OCI-LY1 (cell line): ENCODE results near the gene CARNS1.
"Not testable (repeated sequence)": the region's sequence is repeated elsewhere in the genome, so short reads cannot be mapped to it uniquely, and the experiment has no call there.

Source experiments
- H2AFZ ChIP-seq: fragments of 200-600 bp; sonication (generic), shearing (Covaris generic); 2 replicates; pipeline ENCODE4 v1.6.0; 2014; ENCODE audit warnings: antibody characterized with exemption, mild to moderate bottlenecking, low read length
- H3F3A ChIP-seq: fragments of 200-600 bp; sonication (generic), shearing (Covaris generic); 2 replicates; pipeline ENCODE4 v1.6.0; 2014; ENCODE audit warnings: mild to moderate bottlenecking, antibody characterized with exemption, low read length, moderate library complexity; ENCODE audit not compliant: insufficient read depth
- H3K27ac ChIP-seq: fragments of 200-600 bp; sonication (generic); 2 replicates; pipeline ENCODE4 v1.5.1; 2014; ENCODE audit warnings: low read length, mixed run types, mild to moderate bottlenecking, low read depth; ENCODE audit not compliant: poor library complexity, severe bottlenecking
- H3K27me3 ChIP-seq: fragments of 200-600 bp; sonication (generic); 2 replicates; pipeline ENCODE4 v1.6.0; 2014; ENCODE audit warnings: antibody characterized with exemption, mild to moderate bottlenecking, low read length, moderate library complexity; ENCODE audit not compliant: insufficient read depth
- H3K36me3 ChIP-seq: fragments of 200-600 bp; sonication (generic); 2 replicates; pipeline ENCODE4 v1.6.1; 2014; ENCODE audit warnings: mild to moderate bottlenecking, antibody characterized with exemption, low read length, moderate library complexity, mixed read lengths; ENCODE audit not compliant: insufficient read depth
- H3K4me1 ChIP-seq: fragments of 200-600 bp; sonication (generic); 2 replicates; pipeline ENCODE4 v1.5.1; 2014; ENCODE audit warnings: mild to moderate bottlenecking, low read length, moderate library complexity; ENCODE audit not compliant: insufficient read depth, severe bottlenecking
- H3K4me2 ChIP-seq: fragments of 200-600 bp; sonication (generic), shearing (Covaris generic); 2 replicates; pipeline ENCODE4 v1.6.1; 2014; ENCODE audit warnings: low read length
- H3K4me3 ChIP-seq: fragments of 200-600 bp; sonication (generic); 2 replicates; pipeline ENCODE4 v1.5.1; 2014; ENCODE audit warnings: low read length, low read depth, mild to moderate bottlenecking, mixed read lengths; ENCODE audit not compliant: poor library complexity, severe bottlenecking
- H3K79me2 ChIP-seq: fragments of 200-600 bp; shearing (Covaris generic); 2 replicates; pipeline ENCODE4 v1.6.1; 2016; ENCODE audit warnings: mixed run types, low read length, mixed read lengths; ENCODE audit not compliant: insufficient read depth
- H3K9ac ChIP-seq: fragments of 200-600 bp; sonication (generic), shearing (Covaris generic); 2 replicates; pipeline ENCODE4 v1.6.1; 2014; ENCODE audit warnings: mild to moderate bottlenecking, low read length, mixed read lengths
- H3K9me2 ChIP-seq: fragments of 200-600 bp; sonication (generic), shearing (Covaris generic); 2 replicates; pipeline ENCODE4 v1.6.1; 2014; ENCODE audit warnings: low read depth, mild to moderate bottlenecking, low read length, mixed read lengths
- H3K9me3 ChIP-seq: fragments of 200-600 bp; shearing (Covaris generic); 2 replicates; pipeline ENCODE4 v1.6.1; 2014; ENCODE audit warnings: low read length, mixed read lengths
- H4K20me1 ChIP-seq: fragments of 200-600 bp; sonication (generic), shearing (Covaris generic); 2 replicates; pipeline ENCODE4 v1.6.0; 2016; ENCODE audit warnings: mild to moderate bottlenecking, low read length; ENCODE audit not compliant: insufficient read depth
- EZH2 ChIP-seq: fragments of 200-600 bp; sonication (generic), shearing (Covaris generic); IDR thresholded peaks from 2 replicates; pipeline ENCODE4 v1.8.0; 2017; ENCODE audit warnings: borderline replicate concordance, mixed run types, mild to moderate bottlenecking, antibody characterized with exemption, low read length, moderate library complexity, mixed read lengths
- TF ChIP-seq, protein P1 (sequence below): fragments of 200-600 bp; sonication (generic), shearing (Covaris generic); IDR thresholded peaks from 2 replicates; pipeline ENCODE4 v1.5.1; 2017; ENCODE audit warnings: mild to moderate bottlenecking, antibody characterized with exemption, low read length, moderate library complexity, mixed read lengths

CARNS1 gene

DNA sequence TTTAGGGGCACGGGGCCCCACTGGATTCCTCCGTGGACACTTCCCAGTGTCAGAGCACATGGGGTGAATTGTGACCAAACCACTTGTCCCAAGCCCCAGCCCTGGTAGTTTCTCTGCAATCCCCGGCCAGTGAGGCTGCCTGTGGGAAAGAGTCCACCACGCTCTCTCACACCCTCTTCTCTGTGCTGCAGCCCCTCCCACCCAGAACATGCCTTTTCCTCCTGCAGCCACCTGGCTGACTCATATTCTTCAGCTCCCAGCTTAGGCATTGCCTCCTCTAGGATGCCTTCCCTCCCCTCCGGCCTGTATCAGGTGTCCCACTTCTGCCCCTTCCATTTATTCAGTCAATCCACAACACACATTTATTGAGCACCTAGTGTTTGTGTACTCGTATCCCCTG is 7.4 kb downstream of the CARNS1 start:
- H3K4me1 ChIP-seq: peaks cover 36% of the 10 kb centered on the region
- H3F3A ChIP-seq: no peaks in the 10 kb centered on the region
- H3K9ac ChIP-seq: no peak overlapping the region
- no peaks in the 10 kb centered on the region for H3K9me3 ChIP-seq
- H3K27ac ChIP-seq: no peak overlapping the region
- no peaks in the 10 kb centered on the region for H3K36me3 ChIP-seq
- no peaks in the 10 kb centered on the region for H3K27me3 ChIP-seq
- H3K4me2 ChIP-seq: no peak overlapping the region
- no peak overlapping the region for H3K4me3 ChIP-seq
- H2AFZ ChIP-seq: no peak overlapping the region
- no peak for TF ChIP-seq EZH2
- TF ChIP-seq, protein P1, sequence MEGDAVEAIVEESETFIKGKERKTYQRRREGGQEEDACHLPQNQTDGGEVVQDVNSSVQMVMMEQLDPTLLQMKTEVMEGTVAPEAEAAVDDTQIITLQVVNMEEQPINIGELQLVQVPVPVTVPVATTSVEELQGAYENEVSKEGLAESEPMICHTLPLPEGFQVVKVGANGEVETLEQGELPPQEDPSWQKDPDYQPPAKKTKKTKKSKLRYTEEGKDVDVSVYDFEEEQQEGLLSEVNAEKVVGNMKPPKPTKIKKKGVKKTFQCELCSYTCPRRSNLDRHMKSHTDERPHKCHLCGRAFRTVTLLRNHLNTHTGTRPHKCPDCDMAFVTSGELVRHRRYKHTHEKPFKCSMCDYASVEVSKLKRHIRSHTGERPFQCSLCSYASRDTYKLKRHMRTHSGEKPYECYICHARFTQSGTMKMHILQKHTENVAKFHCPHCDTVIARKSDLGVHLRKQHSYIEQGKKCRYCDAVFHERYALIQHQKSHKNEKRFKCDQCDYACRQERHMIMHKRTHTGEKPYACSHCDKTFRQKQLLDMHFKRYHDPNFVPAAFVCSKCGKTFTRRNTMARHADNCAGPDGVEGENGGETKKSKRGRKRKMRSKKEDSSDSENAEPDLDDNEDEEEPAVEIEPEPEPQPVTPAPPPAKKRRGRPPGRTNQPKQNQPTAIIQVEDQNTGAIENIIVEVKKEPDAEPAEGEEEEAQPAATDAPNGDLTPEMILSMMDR: no peak
- no peaks in the 10 kb centered on the region for H3K9me2 ChIP-seq
- no peaks in the 10 kb centered on the region for H4K20me1 ChIP-seq
- no peaks in the 10 kb centered on the region for H3K79me2 ChIP-seq

DNA sequence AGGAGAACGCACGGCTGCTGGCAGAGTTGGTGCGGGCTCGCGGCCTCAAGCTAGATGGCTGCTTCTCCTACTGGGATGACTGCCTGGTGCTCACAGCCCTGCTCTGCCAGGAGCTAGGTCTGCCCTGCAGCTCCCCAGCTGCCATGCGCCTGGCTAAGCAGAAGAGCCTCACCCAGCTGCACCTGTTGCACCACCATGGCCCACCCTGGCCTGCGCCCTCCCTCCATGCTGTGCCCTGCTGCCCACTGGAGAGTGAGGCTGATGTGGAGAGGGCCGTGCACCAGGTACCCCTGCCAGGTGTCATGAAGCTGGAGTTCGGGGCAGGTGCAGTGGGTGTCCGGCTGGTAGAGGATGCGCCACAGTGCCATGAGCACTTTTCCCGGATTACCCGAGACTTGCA is 8.0 kb downstream of the CARNS1 start:
- peaks cover 33% of the 10 kb centered on the region for H3K4me1 ChIP-seq
- H3K27ac ChIP-seq: no peak overlapping the region
- TF ChIP-seq, protein P1: no peak
- no peak for TF ChIP-seq EZH2

DNA sequence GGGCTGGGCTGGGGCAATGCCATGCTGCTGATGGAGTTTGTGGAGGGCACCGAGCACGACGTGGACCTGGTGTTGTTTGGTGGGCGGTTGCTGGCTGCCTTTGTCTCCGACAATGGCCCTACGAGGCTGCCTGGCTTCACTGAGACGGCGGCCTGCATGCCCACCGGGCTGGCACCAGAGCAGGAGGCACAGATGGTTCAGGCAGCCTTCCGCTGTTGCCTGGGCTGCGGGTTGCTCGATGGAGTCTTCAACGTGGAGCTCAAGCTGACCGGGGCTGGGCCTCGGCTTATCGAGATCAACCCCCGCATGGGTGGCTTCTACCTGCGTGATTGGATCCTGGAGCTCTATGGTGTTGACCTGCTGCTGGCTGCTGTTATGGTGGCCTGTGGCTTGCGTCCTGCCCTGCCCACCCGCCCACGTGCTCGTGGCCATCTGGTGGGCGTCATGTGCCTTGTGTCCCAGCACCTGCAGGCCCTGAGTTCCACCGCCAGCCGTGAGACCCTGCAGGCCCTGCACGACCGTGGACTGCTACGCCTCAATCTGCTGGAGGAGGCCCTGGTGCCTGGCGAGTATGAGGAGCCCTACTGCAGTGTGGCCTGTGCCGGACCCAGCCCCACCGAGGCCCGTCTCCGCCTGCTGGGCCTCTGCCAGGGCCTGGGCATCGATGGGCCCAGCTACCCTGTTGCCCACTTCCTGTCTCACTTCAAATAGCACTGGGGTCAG is 8.6 kb downstream of the CARNS1 start:
- H2AFZ ChIP-seq: no peak overlapping the region
- no peaks in the 10 kb centered on the region for H3K27me3 ChIP-seq
- no peak overlapping the region for H3K4me2 ChIP-seq
- no peaks in the 10 kb centered on the region for H3F3A ChIP-seq
- H3K27ac ChIP-seq: no peak overlapping the region
- no peak overlapping the region for H3K4me3 ChIP-seq
- peaks cover 5% of the 10 kb centered on the region for H3K79me2 ChIP-seq
- no peaks in the 10 kb centered on the region for H3K9me2 ChIP-seq
- H3K9ac ChIP-seq: no peak overlapping the region
- H3K4me1 ChIP-seq: peaks cover 30% of the 10 kb centered on the region
- H4K20me1 ChIP-seq: no peaks in the 10 kb centered on the region
- no peaks in the 10 kb centered on the region for H3K36me3 ChIP-seq
- TF ChIP-seq, protein P1: no peak
- TF ChIP-seq EZH2: no peak
- no peaks in the 10 kb centered on the region for H3K9me3 ChIP-seq

More for the DNA sequence above, 8.0 kb downstream of the CARNS1 start:
- H4K20me1 ChIP-seq: no peaks in the 10 kb centered on the region
- no peak overlapping the region for H3K4me3 ChIP-seq
- H3K9me2 ChIP-seq: no peaks in the 10 kb centered on the region
- H3K9me3 ChIP-seq: no peaks in the 10 kb centered on the region
- H3K36me3 ChIP-seq: no peaks in the 10 kb centered on the region
- no peaks in the 10 kb centered on the region for H3K79me2 ChIP-seq
- H3K27me3 ChIP-seq: no peaks in the 10 kb centered on the region
- H2AFZ ChIP-seq: no peak overlapping the region
- H3K9ac ChIP-seq: no peak overlapping the region
- no peak overlapping the region for H3K4me2 ChIP-seq
- no peaks in the 10 kb centered on the region for H3F3A ChIP-seq

DNA sequence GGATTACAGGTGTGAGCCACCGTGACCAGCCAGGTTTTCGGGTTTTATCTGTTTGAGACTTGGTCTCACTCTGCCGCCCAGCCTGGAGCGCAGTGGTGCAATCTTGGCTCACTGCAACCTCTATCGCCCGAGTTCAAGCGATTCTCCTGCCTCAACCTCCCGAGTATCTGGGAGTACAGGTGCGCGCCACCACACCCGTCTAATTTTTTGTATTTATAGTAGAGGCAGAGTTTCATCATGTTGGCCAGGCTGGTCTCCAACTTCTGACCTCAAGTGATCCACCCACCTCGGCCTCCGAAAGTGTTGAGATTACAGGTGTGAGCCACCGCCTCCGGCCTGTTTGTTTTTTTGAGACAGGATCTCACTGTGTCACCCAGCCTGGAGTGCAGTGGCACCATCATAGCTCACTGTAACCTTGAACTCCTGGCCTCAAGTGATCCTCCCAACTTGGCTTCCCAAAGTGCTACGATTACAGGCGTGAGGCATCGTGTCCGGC is 11.9 kb downstream of the CARNS1 start:
- H4K20me1 ChIP-seq, H2AFZ ChIP-seq, H3K79me2 ChIP-seq, H3K27me3 ChIP-seq, H3K9me3 ChIP-seq, H3F3A ChIP-seq, H3K9me2 ChIP-seq: not testable (repeated sequence)
- H3K27ac ChIP-seq: peak overlapping the region; percentile 61
- peaks cover 36% of the 10 kb centered on the region for H3K4me1 ChIP-seq
- H3K9ac ChIP-seq: peak overlapping the region; percentile 94
- peak overlapping the region; percentile 93 for H3K4me3 ChIP-seq
- peaks cover 24% of the 10 kb centered on the region; the same call in 1 of the 2 replicates for H3K36me3 ChIP-seq
- H3K4me2 ChIP-seq: peak overlapping the region; percentile 81
